SK-N-SH (cell line): ENCODE data around the gene KLHL12. TPM values are rescaled to one million over a fixed set of nuclear protein-coding genes. Genes with fewer than 3 reads are reported as not detected.

Experiments
- CTCF ChIA-PET: fragments of 300-600, 350-600 bp; formaldehyde crosslinking; extraction: SDS; loops from one replicate; lab custom pipeline; 2021; lab: Yijun Ruan, JAX
- POLR2A ChIA-PET: fragments of 350-600 bp; sonication (Branson Sonifier 250); formaldehyde crosslinking; extraction: SDS; loops from one replicate; lab custom pipeline; 2020; ENCODE audit warnings: antibody characterized with exemption, inconsistent platforms; lab: Yijun Ruan, JAX
- DNase-seq: peaks from one replicate; pipeline ENCODE4 v3.0.0; 2012
- H2AFZ ChIP-seq: fragments of 200-600 bp; sonication (generic); 2 replicates; pipeline ENCODE4 v1.8.1; 2016; ENCODE audit warnings: antibody characterized with exemption, mild to moderate bottlenecking, low read depth
- H3F3A ChIP-seq: fragments of 200-600 bp; sonication (generic); replicated peaks from 2 replicates; pipeline ENCODE3; 2016; ENCODE audit warnings: antibody characterized with exemption, mild to moderate bottlenecking; ENCODE audit not compliant: insufficient read depth
- H3K27ac ChIP-seq, 2 experiments: fragments of 200-500 bp in 1 of 2; fragments of 200-600 bp in 1 of 2; sonication (Bioruptor generic) in 1 of 2; sonication (generic), shearing (Covaris generic) in 1 of 2; 2 replicates each; pipeline versions ENCODE4 v1.5.1 to v1.6.1; 2014 to 2016; ENCODE audit warnings: low read depth in 2 of 2, inconsistent platforms in 1 of 2, low read length in 1 of 2, mild to moderate bottlenecking in 1 of 2, mixed read lengths in 1 of 2
- H3K27me3 ChIP-seq: fragments of 200-600 bp; sonication (generic), shearing (Covaris generic); 2 replicates; pipeline ENCODE4 v1.6.1; 2016; ENCODE audit warnings: mixed run types; ENCODE audit not compliant: insufficient read depth
- H3K36me3 ChIP-seq, 2 experiments: fragments of 200-500 bp in 1 of 2; fragments of 200-600 bp in 1 of 2; sonication (Bioruptor generic) in 1 of 2; sonication (generic) in 1 of 2; replicated peaks in 1 of 2; 2 replicates each; pipeline versions ENCODE3 to v1.5.1; 2014 to 2016; ENCODE audit warnings: low read length in 1 of 2, mild to moderate bottlenecking in 1 of 2; ENCODE audit not compliant: insufficient read depth in 2 of 2, control insufficient read depth in 1 of 2
- H3K4me1 ChIP-seq, 2 experiments: fragments of 200-500 bp in 1 of 2; fragments of 200-600 bp in 1 of 2; sonication (Bioruptor generic) in 1 of 2; sonication (generic), shearing (Covaris generic) in 1 of 2; 2 replicates each; pipeline versions ENCODE4 v1.5.1 to v1.6.1; 2014 to 2016; ENCODE audit warnings: low read depth in 1 of 2, low read length in 1 of 2, mixed run types in 1 of 2; ENCODE audit not compliant: insufficient read depth in 2 of 2, control insufficient read depth in 1 of 2
- H3K4me2 ChIP-seq: fragments of 200-600 bp; sonication (generic), shearing (Covaris generic); 2 replicates; pipeline ENCODE4 v1.6.1; 2017; ENCODE audit warnings: mixed run types
- H3K4me3 ChIP-seq, 2 experiments: fragments of 200-500 bp in 1 of 2; fragments of 200-600 bp in 1 of 2; sonication (Bioruptor generic) in 1 of 2; sonication (generic), shearing (Covaris generic) in 1 of 2; 2 replicates each; pipeline versions ENCODE4 v1.5.1 to v1.8.1; 2014 to 2016; ENCODE audit warnings: low read depth in 2 of 2, inconsistent platforms in 1 of 2, low read length in 1 of 2, mild to moderate bottlenecking in 1 of 2, mixed read lengths in 1 of 2, moderate library complexity in 1 of 2
- H3K79me2 ChIP-seq: fragments of 200-600 bp; sonication (generic); 2 replicates; pipeline ENCODE4 v1.8.1; 2017; ENCODE audit warnings: mild to moderate bottlenecking; ENCODE audit not compliant: insufficient read depth
- H3K9ac ChIP-seq: fragments of 200-600 bp; sonication (generic); 2 replicates; pipeline ENCODE4 v1.6.1; 2017; ENCODE audit warnings: mixed run types
- H3K9me2 ChIP-seq: fragments of 200-600 bp; sonication (generic); 2 replicates; pipeline ENCODE4 v1.6.1; 2017; ENCODE audit warnings: mixed run types
- H3K9me3 ChIP-seq: fragments of 200-600 bp; sonication (generic); 2 replicates; pipeline ENCODE4 v1.6.1; 2017; ENCODE audit warnings: mixed run types, mild to moderate bottlenecking, moderate library complexity
- H4K20me1 ChIP-seq: fragments of 200-600 bp; sonication (generic); 2 replicates; pipeline ENCODE4 v1.6.1; 2017; ENCODE audit warnings: mild to moderate bottlenecking, mixed run types; ENCODE audit not compliant: insufficient read depth
- FOSL2 ChIP-seq: IDR thresholded peaks from 2 replicates; pipeline ENCODE4 v1.4.0; 2012; ENCODE audit warnings: low read depth, mild to moderate bottlenecking, moderate library complexity, borderline replicate concordance
- FOXJ3 ChIP-seq: sonication (generic); formaldehyde crosslinking; IDR thresholded peaks from 2 replicates; pipeline ENCODE4 v1.5.1; 2020; ENCODE audit warnings: mild to moderate bottlenecking, missing genetic modification reagents
- FOXM1 ChIP-seq: IDR thresholded peaks from 2 replicates; pipeline ENCODE4 v1.4.0; 2012; ENCODE audit warnings: low read depth, mild to moderate bottlenecking
- JUND ChIP-seq: IDR thresholded peaks from 2 replicates; pipeline ENCODE4 v1.4.0; 2012
- MEF2A ChIP-seq: IDR thresholded peaks from 2 replicates; pipeline ENCODE4 v1.4.0; 2012; ENCODE audit warnings: low read depth, borderline replicate concordance
- NFIC ChIP-seq: IDR thresholded peaks from 2 replicates; pipeline ENCODE4 v1.4.0; 2012; ENCODE audit warnings: borderline replicate concordance
- NRF1 ChIP-seq: IDR thresholded peaks from 2 replicates; pipeline ENCODE4 v1.6.1; 2012; ENCODE audit warnings: low read depth, mild to moderate bottlenecking, low read length
- SIN3A ChIP-seq: IDR thresholded peaks from 2 replicates; pipeline ENCODE4 v1.6.1; 2012; ENCODE audit warnings: low read depth, mild to moderate bottlenecking, low read length, moderate library complexity, borderline replicate concordance
- TEAD4 ChIP-seq: IDR thresholded peaks from 2 replicates; pipeline ENCODE4 v1.4.0; 2012; ENCODE audit warnings: mild to moderate bottlenecking, borderline replicate concordance; ENCODE audit not compliant: insufficient read depth
- USF2 ChIP-seq: fragments of 150-350 bp; IDR thresholded peaks from 2 replicates; pipeline ENCODE4 v1.6.1; 2017; ENCODE audit warnings: antibody characterized with exemption, low read length, low read depth, borderline replicate concordance
- WGBS: methylation state at CpG from one replicate; pipeline ENCODE4 v1.1.6; 2017; ENCODE audit warnings: low lambda C conversion rate; 5-methylcytosine and 5-hydroxymethylcytosine counted together
- polyA plus RNA-seq, 3 experiments: library from polyadenylated mRNA; depleted of rRNA; stranded (reverse); fragments of >200 nt; gene quantifications; 2 replicates each; pipeline ENCODE4 v1.2.3, GENCODE V29; 2012
- TF ChIP-seq, protein P1 (sequence below): IDR thresholded peaks from 2 replicates; pipeline ENCODE4 v1.4.0; 2012; ENCODE audit warnings: low read depth, borderline replicate concordance
- TF ChIP-seq, protein P2 (sequence below): fragments of 200-600 bp; sonication (generic); IDR thresholded peaks from 2 replicates; pipeline ENCODE4 v1.6.1; 2017; ENCODE audit warnings: antibody characterized with exemption, mild to moderate bottlenecking, moderate library complexity
- TF ChIP-seq, protein P3 (sequence below): IDR thresholded peaks from 2 replicates; pipeline ENCODE4 v1.6.1; 2012; ENCODE audit warnings: mild to moderate bottlenecking, low read depth, low read length, moderate library complexity

The KLHL12 gene
- polyA plus RNA-seq, 1 of the 3 experiments (the other 2 are of a cell fraction), result 22.6 TPM

DNA sequence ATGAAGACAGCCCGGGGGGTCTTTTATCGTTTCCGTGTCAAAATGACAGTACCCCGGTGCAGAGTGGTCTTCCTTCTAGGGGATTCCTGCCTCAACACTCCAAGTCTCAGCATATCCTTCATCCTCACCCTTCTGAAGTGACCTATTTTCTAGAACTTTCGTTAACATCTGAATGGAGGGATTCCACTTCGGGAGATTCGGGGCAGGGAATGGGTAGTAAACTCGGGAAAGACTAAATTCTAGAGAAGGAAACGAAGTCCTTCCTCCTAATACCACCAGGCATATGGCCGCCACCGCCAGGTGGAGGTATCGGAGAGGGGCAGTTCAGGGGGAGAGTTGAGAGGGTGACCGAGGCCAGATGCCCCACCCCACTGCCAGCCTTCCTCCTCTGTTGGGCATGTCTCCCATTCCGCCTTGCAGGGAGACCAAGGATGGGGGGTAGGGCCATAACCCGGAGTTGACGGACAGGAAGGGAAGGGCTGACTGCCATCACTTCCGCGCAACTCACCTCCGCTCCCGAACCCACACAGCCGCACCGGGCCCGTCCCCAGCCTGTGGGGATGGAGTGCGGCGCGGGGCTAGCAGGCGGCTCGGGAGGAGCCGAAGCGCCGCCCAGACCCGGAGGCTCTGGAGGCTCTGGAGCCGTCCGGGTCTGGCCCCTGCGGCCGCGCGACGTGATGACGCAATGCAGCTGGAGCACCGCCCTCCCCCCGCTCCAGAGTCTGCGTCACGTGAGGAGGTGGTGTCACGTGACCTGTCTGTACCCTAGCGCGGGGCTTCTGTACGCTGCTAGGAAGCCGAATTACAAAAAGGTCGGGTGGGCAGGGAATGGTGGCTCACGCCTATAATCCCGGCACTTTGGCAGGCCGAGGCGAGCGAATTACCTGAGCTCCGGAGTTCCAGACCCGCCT, at the start of gene KLHL12 (continued):
- TF ChIP-seq, protein P1, sequence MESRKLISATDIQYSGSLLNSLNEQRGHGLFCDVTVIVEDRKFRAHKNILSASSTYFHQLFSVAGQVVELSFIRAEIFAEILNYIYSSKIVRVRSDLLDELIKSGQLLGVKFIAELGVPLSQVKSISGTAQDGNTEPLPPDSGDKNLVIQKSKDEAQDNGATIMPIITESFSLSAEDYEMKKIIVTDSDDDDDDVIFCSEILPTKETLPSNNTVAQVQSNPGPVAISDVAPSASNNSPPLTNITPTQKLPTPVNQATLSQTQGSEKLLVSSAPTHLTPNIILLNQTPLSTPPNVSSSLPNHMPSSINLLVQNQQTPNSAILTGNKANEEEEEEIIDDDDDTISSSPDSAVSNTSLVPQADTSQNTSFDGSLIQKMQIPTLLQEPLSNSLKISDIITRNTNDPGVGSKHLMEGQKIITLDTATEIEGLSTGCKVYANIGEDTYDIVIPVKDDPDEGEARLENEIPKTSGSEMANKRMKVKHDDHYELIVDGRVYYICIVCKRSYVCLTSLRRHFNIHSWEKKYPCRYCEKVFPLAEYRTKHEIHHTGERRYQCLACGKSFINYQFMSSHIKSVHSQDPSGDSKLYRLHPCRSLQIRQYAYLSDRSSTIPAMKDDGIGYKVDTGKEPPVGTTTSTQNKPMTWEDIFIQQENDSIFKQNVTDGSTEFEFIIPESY, result no peak
- TF ChIP-seq FOXJ3 (CRISPR knock-in tag) (0 out of 2 replicates have a peak, but pooled peaks have one; percentile 10), FOXM1 (peak; percentile 58; the same call in 1 of the 2 replicates), JUND (no peak; the same call in 1 of the 2 replicates), NRF1 (no peak), USF2 (peak; percentile 99), MEF2A (no peak), SIN3A (peak; percentile 94), TEAD4 (no peak; the same call in 1 of the 2 replicates), NFIC (no peak)
- TF ChIP-seq, protein P2, sequence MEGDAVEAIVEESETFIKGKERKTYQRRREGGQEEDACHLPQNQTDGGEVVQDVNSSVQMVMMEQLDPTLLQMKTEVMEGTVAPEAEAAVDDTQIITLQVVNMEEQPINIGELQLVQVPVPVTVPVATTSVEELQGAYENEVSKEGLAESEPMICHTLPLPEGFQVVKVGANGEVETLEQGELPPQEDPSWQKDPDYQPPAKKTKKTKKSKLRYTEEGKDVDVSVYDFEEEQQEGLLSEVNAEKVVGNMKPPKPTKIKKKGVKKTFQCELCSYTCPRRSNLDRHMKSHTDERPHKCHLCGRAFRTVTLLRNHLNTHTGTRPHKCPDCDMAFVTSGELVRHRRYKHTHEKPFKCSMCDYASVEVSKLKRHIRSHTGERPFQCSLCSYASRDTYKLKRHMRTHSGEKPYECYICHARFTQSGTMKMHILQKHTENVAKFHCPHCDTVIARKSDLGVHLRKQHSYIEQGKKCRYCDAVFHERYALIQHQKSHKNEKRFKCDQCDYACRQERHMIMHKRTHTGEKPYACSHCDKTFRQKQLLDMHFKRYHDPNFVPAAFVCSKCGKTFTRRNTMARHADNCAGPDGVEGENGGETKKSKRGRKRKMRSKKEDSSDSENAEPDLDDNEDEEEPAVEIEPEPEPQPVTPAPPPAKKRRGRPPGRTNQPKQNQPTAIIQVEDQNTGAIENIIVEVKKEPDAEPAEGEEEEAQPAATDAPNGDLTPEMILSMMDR, result peak; percentile 71
- TF ChIP-seq, all 33 proteins: peak for 20

- no peak for DNase-seq
- TF ChIP-seq MEF2A (no peak), FOSL2 (no peak)
- TF ChIP-seq, protein P2, result no peak
- TF ChIP-seq, protein P3, sequence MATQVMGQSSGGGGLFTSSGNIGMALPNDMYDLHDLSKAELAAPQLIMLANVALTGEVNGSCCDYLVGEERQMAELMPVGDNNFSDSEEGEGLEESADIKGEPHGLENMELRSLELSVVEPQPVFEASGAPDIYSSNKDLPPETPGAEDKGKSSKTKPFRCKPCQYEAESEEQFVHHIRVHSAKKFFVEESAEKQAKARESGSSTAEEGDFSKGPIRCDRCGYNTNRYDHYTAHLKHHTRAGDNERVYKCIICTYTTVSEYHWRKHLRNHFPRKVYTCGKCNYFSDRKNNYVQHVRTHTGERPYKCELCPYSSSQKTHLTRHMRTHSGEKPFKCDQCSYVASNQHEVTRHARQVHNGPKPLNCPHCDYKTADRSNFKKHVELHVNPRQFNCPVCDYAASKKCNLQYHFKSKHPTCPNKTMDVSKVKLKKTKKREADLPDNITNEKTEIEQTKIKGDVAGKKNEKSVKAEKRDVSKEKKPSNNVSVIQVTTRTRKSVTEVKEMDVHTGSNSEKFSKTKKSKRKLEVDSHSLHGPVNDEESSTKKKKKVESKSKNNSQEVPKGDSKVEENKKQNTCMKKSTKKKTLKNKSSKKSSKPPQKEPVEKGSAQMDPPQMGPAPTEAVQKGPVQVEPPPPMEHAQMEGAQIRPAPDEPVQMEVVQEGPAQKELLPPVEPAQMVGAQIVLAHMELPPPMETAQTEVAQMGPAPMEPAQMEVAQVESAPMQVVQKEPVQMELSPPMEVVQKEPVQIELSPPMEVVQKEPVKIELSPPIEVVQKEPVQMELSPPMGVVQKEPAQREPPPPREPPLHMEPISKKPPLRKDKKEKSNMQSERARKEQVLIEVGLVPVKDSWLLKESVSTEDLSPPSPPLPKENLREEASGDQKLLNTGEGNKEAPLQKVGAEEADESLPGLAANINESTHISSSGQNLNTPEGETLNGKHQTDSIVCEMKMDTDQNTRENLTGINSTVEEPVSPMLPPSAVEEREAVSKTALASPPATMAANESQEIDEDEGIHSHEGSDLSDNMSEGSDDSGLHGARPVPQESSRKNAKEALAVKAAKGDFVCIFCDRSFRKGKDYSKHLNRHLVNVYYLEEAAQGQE, result no peak
- H3K9me2 ChIP-seq, result no peaks in the 10 kb centered on the region
- H3K4me3 ChIP-seq, result no peak overlapping the region
- H3K9me3 ChIP-seq, result no peaks in the 10 kb centered on the region
- H3K27ac ChIP-seq, result no peak overlapping the region
- no peaks in the 10 kb centered on the region for H4K20me1 ChIP-seq
- H3K36me3 ChIP-seq, result no peaks in the 10 kb centered on the region
- ChIA-PET POLR2A (no interaction called here), CTCF (interaction anchor here (0.5 to 1.5 kb wide), 2 partner anchors 8 to 189 kb away, joined by 3 to 7 read pairs; no protein-coding TSS in a partner anchor)
- no peaks in the 10 kb centered on the region for H3K79me2 ChIP-seq
- no peak overlapping the region for H3K4me2 ChIP-seq
- no peak overlapping the region for H2AFZ ChIP-seq
- H3K4me1 ChIP-seq, result no peaks in the 10 kb centered on the region
- WGBS, result 6% methylated on average over 3 of the region's 3 CpGs
- H3F3A ChIP-seq, result no peaks in the 10 kb centered on the region
- no peak overlapping the region for H3K9ac ChIP-seq
- H3K27me3 ChIP-seq, result peaks cover 52% of the 10 kb centered on the region; the same call in 1 of the 2 replicates
These were observed 49.6 kb upstream of the KLHL12 start for GRCh38 chr1:202976633-202977032.
